ENCODE results near the gene NAGA.
A peak's percentile ranks its signal among the peaks of the same experiment; 100 is the strongest.

NAGA gene

GRCh38 chr22:42064629-42065028 lies 6.0 kb downstream of the NAGA start:
- peaks cover 3% of the 10 kb centered on the region; the same call in 1 of the 2 replicates for H3K27me3 ChIP-seq (ENCODE audit: insufficient read depth, low read length)
- H3K27ac ChIP-seq (ENCODE audit: low read length) = no peak overlapping the region
- no peaks in the 10 kb centered on the region for H3K9me3 ChIP-seq (ENCODE audit: insufficient read depth, low read depth, low read length)
- peaks cover 10% of the 10 kb centered on the region; the same call in 1 of the 2 replicates for H3K4me1 ChIP-seq (ENCODE audit: insufficient read depth, low read length)
- no peak overlapping the region; the same call in 1 of the 2 replicates for H3K9ac ChIP-seq (ENCODE audit: low read depth, low read length)
- H3K36me3 ChIP-seq (ENCODE audit: insufficient read depth, low read depth, low read length) = peaks cover 42% of the 10 kb centered on the region
- peak overlapping the region; percentile 39 for H3K4me3 ChIP-seq (ENCODE audit: low read length)

- Histone ChIP-seq H3K27me3 (ENCODE audit: insufficient read depth, low read length) (no peaks in the 10 kb centered on the region), H3K36me3 (ENCODE audit: insufficient read depth, low read depth, low read length) (peaks cover 53% of the 10 kb centered on the region), H3K9ac (ENCODE audit: low read depth, low read length) (no peak overlapping the region), H3K9me3 (ENCODE audit: insufficient read depth, low read depth, low read length) (peaks cover 12% of the 10 kb centered on the region; the same call in 1 of the 2 replicates), H3K4me3 (ENCODE audit: low read length) (no peak overlapping the region), H3K27ac (ENCODE audit: low read length) (no peak overlapping the region), H3K4me1 (ENCODE audit: insufficient read depth, low read length) (peaks cover 10% of the 10 kb centered on the region; the same call in 1 of the 2 replicates)
Observed at GRCh38 chr22:42062506-42063170, 8.0 kb downstream of the NAGA start.

- Histone ChIP-seq H3K27ac (ENCODE audit: low read length) (no peak overlapping the region), H3K4me1 (ENCODE audit: insufficient read depth, low read length) (peaks cover 10% of the 10 kb centered on the region; the same call in 1 of the 2 replicates), H3K27me3 (ENCODE audit: insufficient read depth, low read length) (no peaks in the 10 kb centered on the region), H3K36me3 (ENCODE audit: insufficient read depth, low read depth, low read length) (peaks cover 43% of the 10 kb centered on the region), H3K9me3 (ENCODE audit: insufficient read depth, low read depth, low read length) (peaks cover 26% of the 10 kb centered on the region), H3K9ac (ENCODE audit: low read depth, low read length) (no peak overlapping the region), H3K4me3 (ENCODE audit: low read length) (no peak overlapping the region)
Observed at GRCh38 chr22:42061041-42061440, 9.6 kb downstream of the NAGA start.

GRCh38 chr22:42060489-42060888 lies 10.1 kb downstream of the NAGA start:
- Histone ChIP-seq H3K4me1 (ENCODE audit: insufficient read depth, low read length) (peaks cover 6% of the 10 kb centered on the region; the same call in 1 of the 2 replicates), H3K27me3 (ENCODE audit: insufficient read depth, low read length) (no peaks in the 10 kb centered on the region), H3K27ac (ENCODE audit: low read length) (no peak overlapping the region), H3K36me3 (ENCODE audit: insufficient read depth, low read depth, low read length) (peaks cover 43% of the 10 kb centered on the region), H3K9me3 (ENCODE audit: insufficient read depth, low read depth, low read length) (peaks cover 26% of the 10 kb centered on the region), H3K4me3 (ENCODE audit: low read length) (no peak overlapping the region), H3K9ac (ENCODE audit: low read depth, low read length) (no peak overlapping the region)

- H3K36me3 ChIP-seq (ENCODE audit: insufficient read depth, low read depth, low read length) = peaks cover 35% of the 10 kb centered on the region
- H3K27ac ChIP-seq (ENCODE audit: low read length) = no peak overlapping the region
- no peaks in the 10 kb centered on the region for H3K27me3 ChIP-seq (ENCODE audit: insufficient read depth, low read length)
- no peaks in the 10 kb centered on the region for H3K4me1 ChIP-seq (ENCODE audit: insufficient read depth, low read length)
- no peak overlapping the region for H3K9ac ChIP-seq (ENCODE audit: low read depth, low read length)
- H3K9me3 ChIP-seq (ENCODE audit: insufficient read depth, low read depth, low read length) = peaks cover 26% of the 10 kb centered on the region
- no peak overlapping the region for H3K4me3 ChIP-seq (ENCODE audit: low read length)
Observed at GRCh38 chr22:42056757-42057511, 13.7 kb downstream of the NAGA start.

- H3K27ac ChIP-seq (ENCODE audit: low read length) = no peak overlapping the region
- H3K27me3 ChIP-seq (ENCODE audit: insufficient read depth, low read length) = no peaks in the 10 kb centered on the region
- H3K9me3 ChIP-seq (ENCODE audit: insufficient read depth, low read depth, low read length) = peaks cover 14% of the 10 kb centered on the region
- H3K4me3 ChIP-seq (ENCODE audit: low read length) = no peak overlapping the region
- H3K36me3 ChIP-seq (ENCODE audit: insufficient read depth, low read depth, low read length) = no peaks in the 10 kb centered on the region
- no peak overlapping the region for H3K9ac ChIP-seq (ENCODE audit: low read depth, low read length)
- H3K4me1 ChIP-seq (ENCODE audit: insufficient read depth, low read length) = no peaks in the 10 kb centered on the region
Observed at GRCh38 chr22:42052765-42053164, 17.8 kb downstream of the NAGA start.

- no peak overlapping the region for H3K9ac ChIP-seq (ENCODE audit: low read depth, low read length)
- no peaks in the 10 kb centered on the region; the same call in 1 of the 2 replicates for H3K9me3 ChIP-seq (ENCODE audit: insufficient read depth, low read depth, low read length)
- H3K27ac ChIP-seq (ENCODE audit: low read length) = no peak overlapping the region
- no peak overlapping the region for H3K4me3 ChIP-seq (ENCODE audit: low read length)
- no peaks in the 10 kb centered on the region for H3K36me3 ChIP-seq (ENCODE audit: insufficient read depth, low read depth, low read length)
- H3K4me1 ChIP-seq (ENCODE audit: insufficient read depth, low read length) = no peaks in the 10 kb centered on the region
- no peaks in the 10 kb centered on the region for H3K27me3 ChIP-seq (ENCODE audit: insufficient read depth, low read length)
Observed at GRCh38 chr22:42050641-42051180, 19.9 kb downstream of the NAGA start.

- no peaks in the 10 kb centered on the region for H3K27me3 ChIP-seq (ENCODE audit: insufficient read depth, low read length)
- peaks cover 4% of the 10 kb centered on the region; the same call in 1 of the 2 replicates for H3K9me3 ChIP-seq (ENCODE audit: insufficient read depth, low read depth, low read length)
- no peak overlapping the region for H3K9ac ChIP-seq (ENCODE audit: low read depth, low read length)
- no peak overlapping the region for H3K4me3 ChIP-seq (ENCODE audit: low read length)
- no peaks in the 10 kb centered on the region for H3K4me1 ChIP-seq (ENCODE audit: insufficient read depth, low read length)
- H3K36me3 ChIP-seq (ENCODE audit: insufficient read depth, low read depth, low read length) = no peaks in the 10 kb centered on the region
- H3K27ac ChIP-seq (ENCODE audit: low read length) = no peak overlapping the region
Observed at GRCh38 chr22:42041784-42042183, 28.8 kb downstream of the NAGA start.

GRCh38 chr22:42039271-42039670 lies 31.3 kb downstream of the NAGA start:
- H3K27me3 ChIP-seq (ENCODE audit: insufficient read depth, low read length) = no peaks in the 10 kb centered on the region
- peaks cover 6% of the 10 kb centered on the region; the same call in 1 of the 2 replicates for H3K9me3 ChIP-seq (ENCODE audit: insufficient read depth, low read depth, low read length)
- H3K4me3 ChIP-seq (ENCODE audit: low read length) = no peak overlapping the region
- H3K4me1 ChIP-seq (ENCODE audit: insufficient read depth, low read length) = no peaks in the 10 kb centered on the region
- H3K9ac ChIP-seq (ENCODE audit: low read depth, low read length) = no peak overlapping the region
- H3K27ac ChIP-seq (ENCODE audit: low read length) = no peak overlapping the region
- H3K36me3 ChIP-seq (ENCODE audit: insufficient read depth, low read depth, low read length) = no peaks in the 10 kb centered on the region

GRCh38 chr22:42035256-42035655 lies 35.4 kb downstream of the NAGA start:
- peaks cover 14% of the 10 kb centered on the region for H3K9me3 ChIP-seq (ENCODE audit: insufficient read depth, low read depth, low read length)
- H3K9ac ChIP-seq (ENCODE audit: low read depth, low read length) = no peak overlapping the region
- no peak overlapping the region for H3K27ac ChIP-seq (ENCODE audit: low read length)
- H3K4me1 ChIP-seq (ENCODE audit: insufficient read depth, low read length) = no peaks in the 10 kb centered on the region
- H3K4me3 ChIP-seq (ENCODE audit: low read length) = no peak overlapping the region
- H3K27me3 ChIP-seq (ENCODE audit: insufficient read depth, low read length) = no peaks in the 10 kb centered on the region
- no peaks in the 10 kb centered on the region for H3K36me3 ChIP-seq (ENCODE audit: insufficient read depth, low read depth, low read length)

- Histone ChIP-seq H3K36me3 (ENCODE audit: insufficient read depth, low read depth, low read length) (no peaks in the 10 kb centered on the region), H3K27ac (ENCODE audit: low read length) (no peak overlapping the region), H3K27me3 (ENCODE audit: insufficient read depth, low read length) (no peaks in the 10 kb centered on the region), H3K9ac (ENCODE audit: low read depth, low read length) (no peak overlapping the region), H3K4me3 (ENCODE audit: low read length) (no peak overlapping the region; the same call in 1 of the 2 replicates), H3K9me3 (ENCODE audit: insufficient read depth, low read depth, low read length) (peaks cover 14% of the 10 kb centered on the region), H3K4me1 (ENCODE audit: insufficient read depth, low read length) (no peaks in the 10 kb centered on the region)
Observed at GRCh38 chr22:42033263-42034181, 37.1 kb downstream of the NAGA start.
